GM12892 (cell line): ENCODE data around the gene UGT1A6.

Experiments
- POLR2A ChIP-seq: IDR thresholded peaks from 2 replicates; pipeline ENCODE4 v1.6.1; 2011; ENCODE audit warnings: low read depth, low read length, control low read depth
- POLR2AphosphoS5 ChIP-seq: IDR thresholded peaks from 2 replicates; pipeline ENCODE4 v1.6.1; 2011; ENCODE audit warnings: low read depth, low read length, control low read depth
- TAF1 ChIP-seq: IDR thresholded peaks from 2 replicates; pipeline ENCODE4 v1.6.1; 2011; ENCODE audit warnings: low read depth, mild to moderate bottlenecking, control low read depth, low read length, borderline replicate concordance

DNA sequence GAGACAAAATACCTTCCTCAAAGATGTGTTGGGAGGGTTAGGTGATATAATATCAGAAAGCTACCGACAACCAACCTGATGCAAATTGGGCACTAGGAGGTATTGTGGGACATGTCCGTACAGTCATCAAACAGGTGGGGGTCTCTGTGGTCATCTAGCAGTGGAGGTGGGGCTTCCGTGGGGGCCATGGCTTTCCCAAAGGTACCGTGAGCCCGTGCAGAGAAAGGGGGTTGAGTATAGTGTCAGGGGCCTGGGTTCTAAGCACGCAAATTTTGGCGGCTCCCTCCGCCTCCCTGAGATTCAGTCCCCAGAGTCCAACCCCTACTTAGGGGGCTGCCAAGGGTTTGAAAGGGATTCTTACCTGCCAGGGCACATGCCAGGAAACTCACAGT is 129.0 kb downstream of the UGT1A6 start:
- TF ChIP-seq POLR2A (no peak), TAF1 (no peak), POLR2AphosphoS5 (no peak)
